ENCODE measurements around the gene FTSJ3.

The FTSJ3 gene

DNA sequence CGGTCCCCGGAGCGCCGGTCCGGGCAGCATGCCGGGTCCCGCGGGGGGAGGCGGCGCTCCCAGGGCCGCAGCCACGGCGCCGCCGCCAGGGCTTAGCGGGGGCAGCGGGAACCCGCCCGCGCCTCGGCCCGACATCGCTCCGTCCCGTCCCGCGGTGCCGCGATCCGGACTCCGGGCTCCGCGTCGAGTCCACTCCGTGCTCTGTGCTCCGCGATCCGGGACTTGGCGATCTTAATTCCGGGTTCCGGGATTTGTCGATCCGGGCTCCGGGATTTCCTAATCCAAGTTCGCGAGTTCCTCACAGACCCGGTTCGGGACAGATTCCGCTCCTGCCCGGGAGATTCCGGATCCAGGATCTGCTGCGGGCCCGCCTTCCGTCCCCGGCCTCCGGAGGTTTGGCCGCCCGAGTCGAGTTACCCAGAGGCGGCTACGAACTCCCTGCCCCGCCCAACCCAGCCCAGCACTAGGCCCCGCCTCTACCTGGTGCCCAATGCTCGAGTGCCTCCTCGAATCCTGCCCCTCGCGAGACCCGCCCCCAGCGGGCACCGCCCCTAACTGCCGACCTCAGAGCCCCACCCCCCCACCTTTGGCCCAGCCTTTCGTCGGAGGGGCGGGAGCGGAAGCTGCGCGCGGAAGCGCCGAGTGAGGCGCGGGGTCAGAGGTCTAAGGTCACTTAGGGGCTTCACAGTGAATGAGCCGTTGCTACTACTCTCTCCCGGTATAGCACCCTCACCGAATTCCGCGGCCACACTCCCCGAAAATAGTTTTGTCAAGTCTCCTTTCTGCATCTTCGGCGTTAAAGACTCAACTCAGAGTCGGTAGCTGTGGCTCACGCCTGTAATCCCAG lies 15.3 kb upstream of the FTSJ3 start, which contains the start of gene SMARCD2 (continued):
- TF ChIP-seq SP7 (tag by site-specific recombination; IDR thresholded peaks at IDR 0.05): peak; percentile 93
- TF ChIP-seq ZNF223 (tag by site-specific recombination; IDR thresholded peaks at IDR 0.05): no peak
- TF ChIP-seq ZNF335 (tag by site-specific recombination; conservative IDR thresholded peaks at IDR 0.05): peak; percentile 97
- 0 out of 2 replicates have a peak, but pooled peaks have one; percentile 50 for TF ChIP-seq ZBTB1 (tag by site-specific recombination; IDR thresholded peaks at IDR 0.05)
- peak; percentile 86 for TF ChIP-seq ZNF600 (tag by site-specific recombination; IDR thresholded peaks at IDR 0.05)
- no peak for TF ChIP-seq ZFP3 (tag by site-specific recombination; IDR thresholded peaks at IDR 0.05; ENCODE audit: low read depth)
- TF ChIP-seq ZNF621 (tag by site-specific recombination; IDR thresholded peaks at IDR 0.05): no peak
- no peak; the same call in 1 of the 2 replicates for TF ChIP-seq ZNF174 (tag by site-specific recombination; IDR thresholded peaks at IDR 0.05)
- peak; percentile 51; the same call in 1 of the 2 replicates for TF ChIP-seq MZF1 (tag by site-specific recombination; IDR thresholded peaks at IDR 0.05; ENCODE audit: borderline replicate concordance)
- TF ChIP-seq ZNF558 (tag by site-specific recombination; IDR thresholded peaks at IDR 0.05): peak; percentile 91
- no peak for TF ChIP-seq ZNF776 (tag by site-specific recombination; IDR thresholded peaks at IDR 0.05; ENCODE audit: borderline replicate concordance)
- TF ChIP-seq ZNF211 (tag by site-specific recombination; IDR thresholded peaks at IDR 0.05; ENCODE audit: low read depth): no peak; the same call in 1 of the 2 replicates
- TF ChIP-seq TCF7L2 (IDR thresholded peaks at IDR 0.05; ENCODE audit: borderline replicate concordance, low read depth, low read length): no peak
- peak; percentile 90 for TF ChIP-seq ZNF610 (tag by site-specific recombination; IDR thresholded peaks at IDR 0.05; ENCODE audit: borderline replicate concordance)
- peak; percentile 32; the same call in 1 of the 2 replicates for TF ChIP-seq ZNF366 (tag by site-specific recombination; conservative IDR thresholded peaks at IDR 0.05)
- TF ChIP-seq ZNF626 (tag by site-specific recombination; IDR thresholded peaks at IDR 0.05): no peak
- peak; percentile 8; the same call in 1 of the 2 replicates for TF ChIP-seq ZIC2 (tag by site-specific recombination; IDR thresholded peaks at IDR 0.05)
- TF ChIP-seq, protein P1, sequence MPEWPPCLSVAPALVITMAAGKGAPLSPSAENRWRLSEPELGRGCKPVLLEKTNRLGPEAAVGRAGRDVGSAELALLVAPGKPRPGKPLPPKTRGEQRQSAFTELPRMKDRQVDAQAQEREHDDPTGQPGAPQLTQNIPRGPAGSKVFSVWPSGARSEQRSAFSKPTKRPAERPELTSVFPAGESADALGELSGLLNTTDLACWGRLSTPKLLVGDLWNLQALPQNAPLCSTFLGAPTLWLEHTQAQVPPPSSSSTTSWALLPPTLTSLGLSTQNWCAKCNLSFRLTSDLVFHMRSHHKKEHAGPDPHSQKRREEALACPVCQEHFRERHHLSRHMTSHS (tag by site-specific recombination; IDR thresholded peaks at IDR 0.05): peak; percentile 34; the same call in 1 of the 2 replicates
- TF ChIP-seq ZNF664 (tag by site-specific recombination; IDR thresholded peaks at IDR 0.05): peak; percentile 77; the same call in 1 of the 2 replicates
- no peak for TF ChIP-seq ZNF140 (tag by site-specific recombination; IDR thresholded peaks at IDR 0.05)
- TF ChIP-seq HOXC10 (CRISPR knock-in tag; IDR thresholded peaks at IDR 0.05): no peak
- TF ChIP-seq, protein P2, sequence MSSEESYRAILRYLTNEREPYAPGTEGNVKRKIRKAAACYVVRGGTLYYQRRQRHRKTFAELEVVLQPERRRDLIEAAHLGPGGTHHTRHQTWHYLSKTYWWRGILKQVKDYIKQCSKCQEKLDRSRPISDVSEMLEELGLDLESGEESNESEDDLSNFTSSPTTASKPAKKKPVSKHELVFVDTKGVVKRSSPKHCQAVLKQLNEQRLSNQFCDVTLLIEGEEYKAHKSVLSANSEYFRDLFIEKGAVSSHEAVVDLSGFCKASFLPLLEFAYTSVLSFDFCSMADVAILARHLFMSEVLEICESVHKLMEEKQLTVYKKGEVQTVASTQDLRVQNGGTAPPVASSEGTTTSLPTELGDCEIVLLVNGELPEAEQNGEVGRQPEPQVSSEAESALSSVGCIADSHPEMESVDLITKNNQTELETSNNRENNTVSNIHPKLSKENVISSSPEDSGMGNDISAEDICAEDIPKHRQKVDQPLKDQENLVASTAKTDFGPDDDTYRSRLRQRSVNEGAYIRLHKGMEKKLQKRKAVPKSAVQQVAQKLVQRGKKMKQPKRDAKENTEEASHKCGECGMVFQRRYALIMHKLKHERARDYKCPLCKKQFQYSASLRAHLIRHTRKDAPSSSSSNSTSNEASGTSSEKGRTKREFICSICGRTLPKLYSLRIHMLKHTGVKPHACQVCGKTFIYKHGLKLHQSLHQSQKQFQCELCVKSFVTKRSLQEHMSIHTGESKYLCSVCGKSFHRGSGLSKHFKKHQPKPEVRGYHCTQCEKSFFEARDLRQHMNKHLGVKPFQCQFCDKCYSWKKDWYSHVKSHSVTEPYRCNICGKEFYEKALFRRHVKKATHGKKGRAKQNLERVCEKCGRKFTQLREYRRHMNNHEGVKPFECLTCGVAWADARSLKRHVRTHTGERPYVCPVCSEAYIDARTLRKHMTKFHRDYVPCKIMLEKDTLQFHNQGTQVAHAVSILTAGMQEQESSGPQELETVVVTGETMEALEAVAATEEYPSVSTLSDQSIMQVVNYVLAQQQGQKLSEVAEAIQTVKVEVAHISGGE (tag by site-specific recombination; conservative IDR thresholded peaks at IDR 0.05; ENCODE audit: low read depth): peak; percentile 97
- no peak for TF ChIP-seq ZNF19 (tag by site-specific recombination; IDR thresholded peaks at IDR 0.05; ENCODE audit: low read depth)
- TF ChIP-seq SCRT2 (tag by site-specific recombination; IDR thresholded peaks at IDR 0.05): no peak
- TF ChIP-seq KLF1 (tag by site-specific recombination; IDR thresholded peaks at IDR 0.05): peak; percentile 78
- TF ChIP-seq ZNF521 (tag by site-specific recombination; IDR thresholded peaks at IDR 0.05): no peak
- no peak for TF ChIP-seq ELK4 (IDR thresholded peaks at IDR 0.05; ENCODE audit: borderline replicate concordance, low read depth, low read length)
- 0 out of 2 replicates have a peak, but pooled peaks have one; percentile 6 for TF ChIP-seq ZBTB48 (tag by site-specific recombination; IDR thresholded peaks at IDR 0.05)
- peak; percentile 77; the same call in 1 of the 2 replicates for TF ChIP-seq GLI2 (tag by site-specific recombination; IDR thresholded peaks at IDR 0.05; ENCODE audit: borderline replicate concordance, low read depth)
- peak; percentile 54 for TF ChIP-seq REST (tag by site-specific recombination; IDR thresholded peaks at IDR 0.05)

All from HEK293 (cell line).